ENCODE results near the gene PTBP3.
"Not testable (repeated sequence)": the region's sequence is repeated elsewhere in the genome, so short reads cannot be mapped to it uniquely, and the experiment has no call there.

The PTBP3 gene

GRCh38 chr9:112283582-112284253 lies 49.7 kb downstream of the PTBP3 start:
- in situ Hi-C loops (cut with MboI; ENCODE audit: low sequenced_read_pairs, unreplicated experiment) = no loop called here
- no peak for TF ChIP-seq CTCF (IDR thresholded peaks at IDR 0.05; ENCODE audit: borderline replicate concordance, control extremely low read depth, extremely low read depth, insufficient read depth, missing control alignments)
- no peak for DNase-seq (ENCODE audit: low spot score)

- DNase-seq (ENCODE audit: low spot score); in situ Hi-C loops (cut with MboI; ENCODE audit: low sequenced_read_pairs, unreplicated experiment): not testable (repeated sequence)
Measured at GRCh38 chr9:112282841-112283240, 50.6 kb downstream of the PTBP3 start.

GRCh38 chr9:112280904-112281303 lies 52.5 kb downstream of the PTBP3 start:
- no peak for DNase-seq (ENCODE audit: low spot score)
- no peak for TF ChIP-seq CTCF (IDR thresholded peaks at IDR 0.05; ENCODE audit: borderline replicate concordance, control extremely low read depth, extremely low read depth, insufficient read depth, missing control alignments)
- in situ Hi-C loops (cut with MboI; ENCODE audit: low sequenced_read_pairs, unreplicated experiment) = no loop called here

GRCh38 chr9:112279501-112279900 lies 53.9 kb downstream of the PTBP3 start:
- in situ Hi-C loops (cut with MboI; ENCODE audit: low sequenced_read_pairs, unreplicated experiment) = no loop called here
- DNase-seq (ENCODE audit: low spot score) = no peak
- TF ChIP-seq CTCF (IDR thresholded peaks at IDR 0.05; ENCODE audit: borderline replicate concordance, control extremely low read depth, extremely low read depth, insufficient read depth, missing control alignments) = no peak

- no peak for DNase-seq (ENCODE audit: low spot score)
- TF ChIP-seq CTCF (IDR thresholded peaks at IDR 0.05; ENCODE audit: borderline replicate concordance, control extremely low read depth, extremely low read depth, insufficient read depth, missing control alignments) = no peak
- in situ Hi-C loops (cut with MboI; ENCODE audit: low sequenced_read_pairs, unreplicated experiment) = no loop called here
Measured at GRCh38 chr9:112278152-112278551, 55.3 kb downstream of the PTBP3 start.

- in situ Hi-C loops (cut with MboI; ENCODE audit: low sequenced_read_pairs, unreplicated experiment) = no loop called here
- DNase-seq (ENCODE audit: low spot score) = peak; percentile 12
- no peak for TF ChIP-seq CTCF (IDR thresholded peaks at IDR 0.05; ENCODE audit: borderline replicate concordance, control extremely low read depth, extremely low read depth, insufficient read depth, missing control alignments)
Measured at GRCh38 chr9:112274600-112274999, 58.8 kb downstream of the PTBP3 start.

- in situ Hi-C loops (cut with MboI; ENCODE audit: low sequenced_read_pairs, unreplicated experiment) = no loop called here
- DNase-seq (ENCODE audit: low spot score) = no peak
Measured at GRCh38 chr9:112273876-112274275, 59.5 kb downstream of the PTBP3 start.

More at GRCh38 chr9:112273876-112274275, 59.5 kb downstream of the PTBP3 start:
- no peak for TF ChIP-seq CTCF (IDR thresholded peaks at IDR 0.05; ENCODE audit: borderline replicate concordance, control extremely low read depth, extremely low read depth, insufficient read depth, missing control alignments)

Measured in GM13976 (cell line).